ENCODE results near the gene TMUB2. TPM values are rescaled to one million over a fixed set of nuclear protein-coding genes. Genes with fewer than 3 reads are reported as not detected.
"Not testable (repeated sequence)": the region's sequence is repeated elsewhere in the genome, so short reads cannot be mapped to it uniquely, and the experiment has no call there.

Gene TMUB2
- 43.8 and 64.0 TPM in 2 replicates for polyA plus RNA-seq (2011; rRNA removed)
- polyA minus RNA-seq (2011; rRNA and poly(A)+ RNA removed) = 23.4 and 24.8 TPM in 2 replicates

DNA sequence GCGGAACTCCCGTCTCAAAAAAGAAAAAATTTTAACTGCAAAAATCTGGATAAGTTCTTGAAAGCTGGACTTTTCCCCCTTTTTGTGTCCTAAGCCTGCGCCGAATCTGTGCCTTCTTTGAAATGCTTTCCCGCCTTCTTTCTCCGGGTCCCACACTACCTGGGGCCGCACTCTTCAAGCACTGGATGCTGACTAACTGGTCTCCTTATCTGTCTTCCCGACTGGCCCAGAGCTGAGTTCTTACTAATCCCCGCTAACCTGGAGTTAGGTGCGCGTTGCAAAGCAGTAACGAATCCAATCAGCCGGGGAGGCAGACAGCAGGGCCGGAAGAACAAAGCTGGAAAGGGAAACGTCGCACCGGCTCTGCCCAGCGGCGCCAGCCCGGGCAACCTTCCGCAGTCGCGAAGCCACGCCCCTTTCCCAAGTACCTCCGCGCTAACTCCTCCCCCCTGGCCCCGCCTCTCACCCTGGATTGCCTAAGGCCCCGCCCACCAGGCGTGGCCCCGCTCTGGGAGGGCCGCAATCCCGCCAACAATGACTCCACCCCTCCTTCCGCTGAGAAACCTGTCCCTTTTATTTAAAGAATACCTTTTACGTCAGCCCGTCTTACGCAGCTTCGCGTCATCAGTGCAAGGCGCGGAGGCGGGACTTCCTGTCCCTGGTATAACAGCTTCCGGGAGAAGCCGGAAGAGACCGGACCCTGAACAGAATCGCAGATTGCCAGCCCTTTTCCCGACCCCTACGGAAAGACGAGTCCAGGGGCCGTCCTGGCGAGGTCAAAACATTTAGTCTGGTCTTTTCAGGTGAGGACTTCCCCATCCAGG lies at the start of gene TMUB2:
Gene TMUB2, plus strand, starts transcription at position 666 of the 824 bp plus-strand sequence. CDS start 737 bp downstream, outside the sequence.
- TF ChIP-seq, protein P1, sequence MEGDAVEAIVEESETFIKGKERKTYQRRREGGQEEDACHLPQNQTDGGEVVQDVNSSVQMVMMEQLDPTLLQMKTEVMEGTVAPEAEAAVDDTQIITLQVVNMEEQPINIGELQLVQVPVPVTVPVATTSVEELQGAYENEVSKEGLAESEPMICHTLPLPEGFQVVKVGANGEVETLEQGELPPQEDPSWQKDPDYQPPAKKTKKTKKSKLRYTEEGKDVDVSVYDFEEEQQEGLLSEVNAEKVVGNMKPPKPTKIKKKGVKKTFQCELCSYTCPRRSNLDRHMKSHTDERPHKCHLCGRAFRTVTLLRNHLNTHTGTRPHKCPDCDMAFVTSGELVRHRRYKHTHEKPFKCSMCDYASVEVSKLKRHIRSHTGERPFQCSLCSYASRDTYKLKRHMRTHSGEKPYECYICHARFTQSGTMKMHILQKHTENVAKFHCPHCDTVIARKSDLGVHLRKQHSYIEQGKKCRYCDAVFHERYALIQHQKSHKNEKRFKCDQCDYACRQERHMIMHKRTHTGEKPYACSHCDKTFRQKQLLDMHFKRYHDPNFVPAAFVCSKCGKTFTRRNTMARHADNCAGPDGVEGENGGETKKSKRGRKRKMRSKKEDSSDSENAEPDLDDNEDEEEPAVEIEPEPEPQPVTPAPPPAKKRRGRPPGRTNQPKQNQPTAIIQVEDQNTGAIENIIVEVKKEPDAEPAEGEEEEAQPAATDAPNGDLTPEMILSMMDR (IDR thresholded peaks at IDR 0.05; ENCODE audit: insufficient read depth, low read depth, low read length) = no peak
- ChIA-PET POLR2A (interaction anchor here (0.6 to 1.0 kb wide), 6 partner anchors 16 to 298 kb away, joined by 3 to 13 read pairs (median 4); partner anchors contain the start of gene ASB16), CTCF (interaction anchor here (0.7 to 2.0 kb wide), 8 partner anchors 11 to 145 kb away, joined by 3 to 9 read pairs (median 4); no protein-coding TSS in a partner anchor)
- Histone ChIP-seq H3K4me3 (ENCODE audit: low read depth, low read length) (peak within 1 kb of the TSS; percentile 99), H3K27me3 (ENCODE audit: control insufficient read depth, insufficient read depth, low read length) (no peaks in the 10 kb centered on the region), H3K36me3 (ENCODE audit: control insufficient read depth, insufficient read depth, low read length) (peaks cover 14% of the 10 kb centered on the region)
- peak; percentile 99 for DNase-seq (ENCODE audit: low read depth)

DNA sequence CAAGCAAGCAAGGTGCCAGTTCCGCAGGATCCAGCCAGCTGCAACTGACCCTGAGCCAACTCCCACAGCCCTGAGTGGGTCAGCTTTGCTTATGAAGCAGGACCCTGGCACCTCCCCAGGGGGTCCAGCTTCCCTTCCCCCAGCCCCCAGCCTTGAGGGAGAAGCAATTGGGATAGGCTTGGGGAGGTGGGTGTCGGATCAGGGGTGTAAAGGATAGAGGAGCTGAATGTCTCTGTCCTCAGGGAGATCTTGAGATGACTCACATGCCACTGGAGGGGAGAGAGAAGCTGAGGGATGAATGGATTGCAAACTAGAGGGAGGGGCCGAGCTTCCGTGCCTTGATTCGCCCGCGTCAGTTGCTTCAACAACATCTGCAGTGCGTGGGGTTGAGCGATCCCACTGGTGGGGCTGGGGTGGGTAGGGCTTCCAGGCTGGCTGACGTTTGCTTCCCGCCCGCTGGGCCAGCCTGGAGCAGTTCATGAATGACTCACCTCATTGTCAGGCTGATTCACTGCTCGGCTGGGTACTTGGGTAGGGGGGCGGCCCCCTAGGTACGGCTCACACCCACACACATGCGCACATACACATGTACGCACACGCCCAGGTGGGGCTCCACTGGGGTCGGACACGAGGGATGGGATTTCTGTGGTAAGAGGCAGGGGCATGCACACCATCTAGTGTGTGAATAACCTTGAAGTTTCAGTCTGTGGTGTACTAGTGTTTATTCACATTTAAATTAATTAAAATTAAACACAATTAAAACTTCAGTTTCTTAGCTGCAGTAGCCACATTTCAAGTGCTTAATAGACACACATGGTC lies 48.7 kb upstream of the TMUB2 start:
- POLR2A ChIA-PET = interaction anchor here (0.5 to 1.0 kb wide), 7 partner anchors 8 to 410 kb away, joined by 3 to 13 read pairs (median 5); partner anchors contain the start of genes HDAC5 and TMUB2
- Histone ChIP-seq H3K27me3 (ENCODE audit: control insufficient read depth, insufficient read depth, low read length) (no peaks in the 10 kb centered on the region), H3K36me3 (ENCODE audit: control insufficient read depth, insufficient read depth, low read length) (no peaks in the 10 kb centered on the region), H3K4me3 (ENCODE audit: low read depth, low read length) (peak overlapping the region; percentile 6)
- DNase-seq (ENCODE audit: low read depth) = peak; percentile 98
- CTCF ChIA-PET = interaction anchor here (0.9 to 2.4 kb wide), 8 partner anchors 13 to 194 kb away, joined by 3 to 8 read pairs (median 4); partner anchors contain the start of gene HDAC5
- TF ChIP-seq, protein P1 (IDR thresholded peaks at IDR 0.05; ENCODE audit: insufficient read depth, low read depth, low read length) = no peak

DNA sequence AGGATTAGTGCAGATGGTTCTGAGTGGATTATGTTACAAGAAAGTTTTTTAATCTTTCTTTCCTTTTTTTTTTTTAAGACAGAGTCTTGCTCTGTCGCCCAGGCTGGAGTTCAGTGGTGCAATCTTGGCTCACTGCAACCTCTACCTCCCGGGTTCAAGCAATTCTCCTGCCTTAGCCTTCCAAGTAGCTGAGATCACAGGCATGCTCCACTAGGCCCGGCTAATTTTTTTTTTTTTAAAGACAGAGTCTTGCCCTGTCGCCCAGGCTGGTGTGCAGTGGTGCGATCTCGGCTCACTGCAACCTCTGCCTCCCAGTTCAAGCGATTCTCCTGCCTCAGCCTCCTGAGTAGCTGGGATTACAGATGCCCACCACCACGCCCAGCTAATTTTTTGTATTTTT lies 42.9 kb upstream of the TMUB2 start:
- CTCF ChIA-PET = interaction anchor here (0.7 to 2.0 kb wide), 3 partner anchors 9 to 23 kb away, joined by 3 to 11 read pairs (median 4); no protein-coding TSS in a partner anchor
- H3K4me3 ChIP-seq (ENCODE audit: low read depth, low read length); H3K36me3 ChIP-seq (ENCODE audit: control insufficient read depth, insufficient read depth, low read length); H3K27me3 ChIP-seq (ENCODE audit: control insufficient read depth, insufficient read depth, low read length); DNase-seq (ENCODE audit: low read depth); POLR2A ChIA-PET: not testable (repeated sequence)

DNA sequence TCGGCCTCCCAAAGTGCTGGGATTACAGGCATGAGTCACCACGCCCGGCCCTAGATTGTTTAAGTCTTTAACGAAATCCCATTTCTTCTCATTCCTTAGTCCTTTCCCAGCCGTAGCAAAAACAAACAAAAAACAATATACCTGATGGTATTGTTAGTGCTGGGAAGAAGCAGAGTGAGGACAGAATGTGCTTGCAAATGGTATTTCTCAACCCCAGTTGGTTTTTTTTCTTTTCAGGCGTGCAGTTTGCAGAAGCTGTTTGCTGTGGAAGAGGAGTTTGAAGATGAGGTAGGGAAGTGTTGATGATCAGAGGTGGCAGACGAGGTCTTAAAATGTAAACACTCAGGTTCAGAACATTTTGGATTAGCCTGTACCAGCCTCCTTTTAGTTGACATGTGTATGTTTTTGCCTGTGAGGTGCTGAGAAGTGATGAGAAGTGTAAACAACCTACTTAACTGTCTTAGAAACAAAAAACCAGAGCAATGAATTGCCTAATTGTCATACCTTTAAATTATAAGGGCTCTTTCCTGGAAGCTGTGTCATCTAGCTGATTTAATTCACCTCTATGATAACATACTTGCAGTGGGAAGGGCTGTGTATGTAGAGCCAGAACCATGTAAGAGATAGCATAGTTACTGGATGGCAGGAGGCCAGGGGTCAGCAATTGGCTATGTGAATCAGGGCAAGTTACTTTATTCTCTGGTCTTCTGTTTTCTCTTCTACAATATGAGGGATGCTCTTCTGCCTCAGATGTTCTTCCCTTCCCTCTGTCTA lies 41.6 kb upstream of the TMUB2 start:
- TF ChIP-seq, protein P1 (IDR thresholded peaks at IDR 0.05; ENCODE audit: insufficient read depth, low read depth, low read length) = no peak
- no peaks in the 10 kb centered on the region for H3K36me3 ChIP-seq (ENCODE audit: control insufficient read depth, insufficient read depth, low read length)
- CTCF ChIA-PET = interaction anchor here (1.3 to 2.2 kb wide), 2 partner anchors 24 to 185 kb away, joined by 3 to 13 read pairs; no protein-coding TSS in a partner anchor
- DNase-seq (ENCODE audit: low read depth) = no peak
- H3K4me3 ChIP-seq (ENCODE audit: low read depth, low read length) = no peak overlapping the region
- no peaks in the 10 kb centered on the region for H3K27me3 ChIP-seq (ENCODE audit: control insufficient read depth, insufficient read depth, low read length)
- POLR2A ChIA-PET = no interaction called here

Measured in BJ (cell line).